ENCODE data around the gene INMT. TPM values are rescaled to one million over a fixed set of nuclear protein-coding genes. Genes with fewer than 3 reads are reported as not detected.

INMT gene
- total RNA-seq, 1 donor from 2014 or later, result 35.5 TPM

DNA sequence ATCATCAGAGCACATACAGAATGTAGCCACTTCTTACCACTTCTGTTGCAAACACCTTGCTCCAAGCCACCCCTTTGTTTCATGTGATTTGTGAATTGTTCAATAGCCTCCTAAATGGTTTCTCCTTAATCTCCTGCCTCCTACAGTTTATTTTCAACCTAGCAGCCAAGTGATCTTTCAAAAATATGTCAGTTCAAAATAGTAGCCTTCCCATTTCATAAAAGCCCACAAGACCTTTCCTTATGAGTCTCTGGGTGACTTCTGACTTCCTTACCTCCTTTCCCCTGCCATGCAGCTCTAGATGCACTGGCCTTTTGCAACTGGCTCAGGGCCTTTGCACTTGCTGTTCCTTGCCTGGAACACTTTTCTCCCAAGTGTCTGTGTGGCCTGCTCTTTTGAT lies 24.1 kb downstream of the INMT start:
- Histone ChIP-seq H3K27ac (ENCODE audit: low read depth, low read length) (no peak overlapping the region), H3K9ac (ENCODE audit: low read depth in 1 of 3, low read length in 3 of 3) (no peak overlapping the region), H3K4me1 (ENCODE audit: control insufficient read depth in 3 of 3, insufficient read depth in 3 of 3, low read length in 3 of 3) (peaks cover 22 to 31% (median 29%) of the 10 kb centered on the region in 3 donors), H3K9me3 (ENCODE audit: control insufficient read depth in 3 of 3, low read length in 3 of 3) (no peaks in the 10 kb centered on the region), H3K4me3 (ENCODE audit: low read length in 3 of 3) (no peak overlapping the region), H3K36me3 (ENCODE audit: control insufficient read depth in 3 of 3, insufficient read depth in 3 of 3, low read length in 3 of 3) (peaks cover 0 to 3% (median 0%) of the 10 kb centered on the region in 3 donors), H3K27me3 (ENCODE audit: control insufficient read depth in 3 of 3, insufficient read depth in 3 of 3, low read length in 3 of 3) (no peaks in the 10 kb centered on the region)

DNA sequence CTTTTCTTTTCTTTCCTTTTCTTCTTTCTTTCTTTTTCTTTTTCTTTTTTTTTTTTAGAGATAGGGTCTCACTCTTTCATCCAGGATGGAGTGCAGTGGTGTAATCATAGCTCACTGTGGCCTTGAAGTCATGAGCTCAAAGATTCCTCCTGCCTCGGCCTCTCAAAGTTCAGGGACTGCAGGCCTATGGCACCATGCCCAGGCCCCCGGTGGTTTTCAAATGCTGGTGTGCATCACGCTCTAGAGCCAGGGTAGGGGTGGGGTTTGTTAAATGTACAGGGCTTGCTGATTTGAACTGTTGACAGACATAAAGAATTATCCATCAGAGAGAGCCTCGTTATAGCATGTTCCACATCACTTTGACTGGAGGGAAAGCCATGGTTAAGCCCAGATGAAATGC lies 25.0 kb downstream of the INMT start:
- H3K27ac ChIP-seq (ENCODE audit: low read depth, low read length), result no peak overlapping the region
- no peak overlapping the region for H3K9ac ChIP-seq (ENCODE audit: low read depth in 1 of 3, low read length in 3 of 3)
- H3K36me3 ChIP-seq (ENCODE audit: control insufficient read depth in 3 of 3, insufficient read depth in 3 of 3, low read length in 3 of 3), result peaks cover 0 to 3% (median 0%) of the 10 kb centered on the region in 3 donors
- H3K27me3 ChIP-seq (ENCODE audit: control insufficient read depth in 3 of 3, insufficient read depth in 3 of 3, low read length in 3 of 3), result no peaks in the 10 kb centered on the region
- H3K4me1 ChIP-seq (ENCODE audit: control insufficient read depth in 3 of 3, insufficient read depth in 3 of 3, low read length in 3 of 3), result peaks cover 24 to 32% (median 30%) of the 10 kb centered on the region in 3 donors
- no peaks in the 10 kb centered on the region for H3K9me3 ChIP-seq (ENCODE audit: control insufficient read depth in 3 of 3, low read length in 3 of 3)
- H3K4me3 ChIP-seq (ENCODE audit: low read length in 3 of 3), result no peak overlapping the region

DNA sequence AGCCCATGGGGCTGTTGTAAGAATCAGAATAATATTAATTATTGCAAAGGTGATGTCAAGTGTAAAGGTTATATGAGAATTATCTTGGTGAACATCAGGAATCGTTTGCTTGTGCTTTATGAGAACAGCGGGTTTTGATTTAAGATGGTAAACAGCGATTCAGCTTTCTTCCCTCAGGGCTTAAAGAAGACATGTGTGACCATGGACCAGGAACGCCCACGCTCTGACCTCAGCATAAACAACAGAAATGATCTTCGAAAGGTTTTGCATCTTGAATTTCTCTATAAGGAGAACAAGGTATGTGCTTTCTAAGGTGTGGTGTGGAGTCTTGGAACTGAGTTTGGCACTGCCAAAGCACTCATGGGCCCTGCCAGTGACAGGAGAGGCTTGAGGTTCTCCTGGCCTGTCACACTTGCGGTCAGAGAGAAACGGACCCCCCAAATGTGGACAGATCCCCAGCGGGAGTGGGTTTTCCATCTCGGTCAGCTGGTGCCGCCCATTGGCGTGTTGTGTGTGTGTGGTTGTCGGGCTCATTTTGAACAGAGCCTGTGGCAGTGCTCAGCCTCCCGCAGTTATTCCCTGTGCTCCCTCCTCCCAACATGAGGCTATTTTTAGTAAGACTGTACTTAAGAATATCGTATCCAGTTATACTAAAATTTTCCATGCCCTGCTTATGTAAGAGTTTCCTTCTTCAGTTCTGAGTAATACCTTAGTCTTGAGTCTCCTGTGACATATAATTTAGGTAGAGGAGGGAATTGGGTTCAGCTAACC lies 26.5 kb downstream of the INMT start:
- H3K9me3 ChIP-seq (ENCODE audit: control insufficient read depth in 3 of 3, low read length in 3 of 3), result no peaks in the 10 kb centered on the region
- no peaks in the 10 kb centered on the region for H3K27me3 ChIP-seq (ENCODE audit: control insufficient read depth in 3 of 3, insufficient read depth in 3 of 3, low read length in 3 of 3)
- H3K9ac ChIP-seq (ENCODE audit: low read depth in 1 of 3, low read length in 3 of 3), result peak overlapping the region; percentile 27 to 69 (median 39)
- H3K27ac ChIP-seq (ENCODE audit: low read depth, low read length), result peak overlapping the region; percentile 72
- peak overlapping the region in 2 of 3 donors; percentile 6 to 45 for H3K4me3 ChIP-seq (ENCODE audit: low read length in 3 of 3)
- H3K4me1 ChIP-seq (ENCODE audit: control insufficient read depth in 3 of 3, insufficient read depth in 3 of 3, low read length in 3 of 3), result peaks cover 24 to 27% (median 24%) of the 10 kb centered on the region in 3 donors
- H3K36me3 ChIP-seq (ENCODE audit: control insufficient read depth in 3 of 3, insufficient read depth in 3 of 3, low read length in 3 of 3), result peaks cover 0 to 3% (median 0%) of the 10 kb centered on the region in 3 donors

DNA sequence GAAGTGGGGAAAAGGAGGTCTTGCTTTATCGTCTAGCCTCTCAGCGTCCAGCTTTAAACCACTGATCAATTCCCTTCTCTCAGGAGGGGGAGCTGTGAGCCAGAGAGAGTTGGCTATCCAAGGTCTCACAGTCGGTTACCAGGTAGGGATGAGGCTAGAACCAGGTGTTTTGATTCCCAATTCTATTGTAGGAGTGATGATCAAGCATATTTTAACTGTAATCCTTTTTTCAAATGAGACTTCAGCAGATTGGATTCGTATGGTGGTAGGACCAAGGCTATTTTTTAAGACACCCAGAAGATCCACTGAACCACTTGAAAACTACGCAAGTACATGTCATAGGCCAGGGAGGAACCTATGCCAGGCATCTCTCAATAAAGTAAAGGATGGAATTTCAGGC lies 27.6 kb downstream of the INMT start:
- no peak overlapping the region for H3K9ac ChIP-seq (ENCODE audit: low read depth in 1 of 3, low read length in 3 of 3)
- H3K27ac ChIP-seq (ENCODE audit: low read depth, low read length), result no peak overlapping the region
- peaks cover 0 to 6% (median 0%) of the 10 kb centered on the region in 3 donors for H3K36me3 ChIP-seq (ENCODE audit: control insufficient read depth in 3 of 3, insufficient read depth in 3 of 3, low read length in 3 of 3)

DNA sequence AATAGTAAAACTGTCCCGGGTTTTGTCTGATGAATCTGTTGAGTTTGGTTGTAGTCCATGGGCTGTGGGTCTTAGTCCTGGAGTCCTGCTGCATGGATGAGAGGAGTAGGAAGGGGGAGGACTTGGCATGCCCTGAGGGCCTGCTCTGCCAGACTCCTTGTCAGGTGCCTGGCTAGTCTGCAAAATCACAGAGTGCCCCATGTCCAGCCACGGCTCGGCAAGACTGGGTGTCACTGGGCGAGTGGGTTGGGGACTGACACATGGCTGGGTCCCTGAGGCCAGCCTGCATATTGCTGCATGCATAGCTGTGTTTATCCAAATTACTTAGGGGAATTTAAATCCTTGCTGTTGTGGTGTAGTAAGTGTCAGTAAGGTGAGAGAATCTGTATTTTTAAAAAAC lies 29.0 kb downstream of the INMT start:
- H3K4me1 ChIP-seq (ENCODE audit: control insufficient read depth in 3 of 3, insufficient read depth in 3 of 3, low read length in 3 of 3), result peaks cover 24 to 27% (median 24%) of the 10 kb centered on the region in 3 donors
- H3K27me3 ChIP-seq (ENCODE audit: control insufficient read depth in 3 of 3, insufficient read depth in 3 of 3, low read length in 3 of 3), result no peaks in the 10 kb centered on the region
- H3K36me3 ChIP-seq (ENCODE audit: control insufficient read depth in 3 of 3, insufficient read depth in 3 of 3, low read length in 3 of 3), result peaks cover 0 to 8% (median 0%) of the 10 kb centered on the region in 3 donors
- no peaks in the 10 kb centered on the region for H3K9me3 ChIP-seq (ENCODE audit: control insufficient read depth in 3 of 3, low read length in 3 of 3)
- peak overlapping the region in 1 of 3 donors; percentile 36 for H3K9ac ChIP-seq (ENCODE audit: low read depth in 1 of 3, low read length in 3 of 3)
- no peak overlapping the region for H3K27ac ChIP-seq (ENCODE audit: low read depth, low read length)
- no peak overlapping the region for H3K4me3 ChIP-seq (ENCODE audit: low read length in 3 of 3)

More for the DNA sequence above, 27.6 kb downstream of the INMT start:
- Histone ChIP-seq H3K4me1 (ENCODE audit: control insufficient read depth in 3 of 3, insufficient read depth in 3 of 3, low read length in 3 of 3) (peaks cover 24 to 27% (median 24%) of the 10 kb centered on the region in 3 donors), H3K9me3 (ENCODE audit: control insufficient read depth in 3 of 3, low read length in 3 of 3) (no peaks in the 10 kb centered on the region), H3K27me3 (ENCODE audit: control insufficient read depth in 3 of 3, insufficient read depth in 3 of 3, low read length in 3 of 3) (no peaks in the 10 kb centered on the region), H3K4me3 (ENCODE audit: low read length in 3 of 3) (no peak overlapping the region)

DNA sequence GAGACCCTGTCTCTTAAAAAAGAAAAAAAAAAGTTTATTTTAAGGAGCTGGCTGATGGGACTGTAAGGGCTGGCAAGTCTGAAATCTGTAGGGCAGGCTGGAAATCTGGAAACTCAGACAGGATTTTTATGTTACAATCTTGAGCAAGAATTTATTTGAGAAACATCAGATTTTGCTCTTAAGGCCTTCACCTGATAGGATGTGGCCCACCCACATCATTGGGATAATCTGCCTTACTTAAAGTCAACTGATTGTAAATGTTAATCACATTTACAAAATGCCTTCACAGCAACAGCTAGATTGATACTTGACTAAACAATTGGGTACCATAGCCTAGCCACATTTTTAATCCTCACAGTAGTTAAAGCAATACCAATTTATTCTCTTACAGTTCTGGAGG lies 30.8 kb downstream of the INMT start:
- no peaks in the 10 kb centered on the region for H3K9me3 ChIP-seq (ENCODE audit: control insufficient read depth in 3 of 3, low read length in 3 of 3)
- H3K4me1 ChIP-seq (ENCODE audit: control insufficient read depth in 3 of 3, insufficient read depth in 3 of 3, low read length in 3 of 3), result peaks cover 24 to 27% (median 24%) of the 10 kb centered on the region in 3 donors
- H3K27me3 ChIP-seq (ENCODE audit: control insufficient read depth in 3 of 3, insufficient read depth in 3 of 3, low read length in 3 of 3), result no peaks in the 10 kb centered on the region
- no peak overlapping the region for H3K4me3 ChIP-seq (ENCODE audit: low read length in 3 of 3)
- peaks cover 0 to 13% (median 0%) of the 10 kb centered on the region in 3 donors for H3K36me3 ChIP-seq (ENCODE audit: control insufficient read depth in 3 of 3, insufficient read depth in 3 of 3, low read length in 3 of 3)
- H3K27ac ChIP-seq (ENCODE audit: low read depth, low read length), result no peak overlapping the region
- no peak overlapping the region for H3K9ac ChIP-seq (ENCODE audit: low read depth in 1 of 3, low read length in 3 of 3)

DNA sequence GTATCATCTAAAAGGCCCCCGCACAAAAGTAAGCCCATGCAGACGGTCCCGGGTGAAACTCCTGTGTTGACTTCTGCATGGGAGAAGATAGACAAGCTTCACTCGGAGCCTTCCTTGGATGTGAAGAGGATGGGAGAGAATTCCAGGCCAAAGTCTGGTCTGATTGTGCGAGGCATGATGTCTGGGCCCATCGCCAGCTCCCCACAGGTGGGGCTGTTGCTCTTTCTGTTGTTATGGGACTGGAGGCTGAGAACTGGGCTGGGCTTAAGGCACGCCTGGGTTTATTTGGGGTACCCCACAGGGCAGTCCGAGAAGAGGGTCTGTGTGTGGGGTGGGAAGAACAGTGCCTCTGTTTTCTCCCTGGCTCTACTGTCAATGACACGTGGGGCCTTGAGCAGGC lies 33.9 kb downstream of the INMT start:
- H3K36me3 ChIP-seq (ENCODE audit: control insufficient read depth in 3 of 3, insufficient read depth in 3 of 3, low read length in 3 of 3), result peaks cover 0 to 12% (median 0%) of the 10 kb centered on the region in 3 donors
- H3K27ac ChIP-seq (ENCODE audit: low read depth, low read length), result no peak overlapping the region
- no peak overlapping the region for H3K9ac ChIP-seq (ENCODE audit: low read depth in 1 of 3, low read length in 3 of 3)
- no peaks in the 10 kb centered on the region for H3K27me3 ChIP-seq (ENCODE audit: control insufficient read depth in 3 of 3, insufficient read depth in 3 of 3, low read length in 3 of 3)
- peaks cover 4 to 7% (median 7%) of the 10 kb centered on the region in 3 donors for H3K4me1 ChIP-seq (ENCODE audit: control insufficient read depth in 3 of 3, insufficient read depth in 3 of 3, low read length in 3 of 3)
- H3K4me3 ChIP-seq (ENCODE audit: low read length in 3 of 3), result no peak overlapping the region
- no peaks in the 10 kb centered on the region for H3K9me3 ChIP-seq (ENCODE audit: control insufficient read depth in 3 of 3, low read length in 3 of 3)

DNA sequence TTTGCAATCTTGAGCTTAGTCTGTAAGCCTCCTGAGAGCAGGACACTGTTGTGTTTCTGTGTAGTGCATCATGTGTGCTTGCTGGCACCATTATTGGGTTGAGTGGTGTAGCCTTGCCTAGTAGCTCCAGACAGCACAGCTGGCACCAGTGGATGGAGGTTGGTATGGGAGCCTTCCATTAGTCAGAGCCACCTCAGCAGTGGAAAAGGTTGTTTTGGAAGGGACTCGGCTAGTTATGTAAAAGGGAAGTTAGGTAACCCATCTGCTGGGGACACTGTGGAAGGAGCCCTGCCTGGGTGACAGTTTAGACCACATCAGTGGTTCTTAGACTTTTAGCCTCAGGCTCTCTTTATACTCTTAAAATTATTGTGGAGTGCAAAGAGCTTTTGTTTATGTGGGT lies 35.6 kb downstream of the INMT start:
- H3K4me3 ChIP-seq (ENCODE audit: low read length in 3 of 3), result no peak overlapping the region
- H3K36me3 ChIP-seq (ENCODE audit: control insufficient read depth in 3 of 3, insufficient read depth in 3 of 3, low read length in 3 of 3), result peaks cover 2 to 16% (median 6%) of the 10 kb centered on the region in 3 donors
- H3K27me3 ChIP-seq (ENCODE audit: control insufficient read depth in 3 of 3, insufficient read depth in 3 of 3, low read length in 3 of 3), result no peaks in the 10 kb centered on the region
- H3K27ac ChIP-seq (ENCODE audit: low read depth, low read length), result no peak overlapping the region
- no peak overlapping the region for H3K9ac ChIP-seq (ENCODE audit: low read depth in 1 of 3, low read length in 3 of 3)
- no peaks in the 10 kb centered on the region for H3K9me3 ChIP-seq (ENCODE audit: control insufficient read depth in 3 of 3, low read length in 3 of 3)
- peaks cover 0 to 3% (median 3%) of the 10 kb centered on the region in 3 donors for H3K4me1 ChIP-seq (ENCODE audit: control insufficient read depth in 3 of 3, insufficient read depth in 3 of 3, low read length in 3 of 3)

DNA sequence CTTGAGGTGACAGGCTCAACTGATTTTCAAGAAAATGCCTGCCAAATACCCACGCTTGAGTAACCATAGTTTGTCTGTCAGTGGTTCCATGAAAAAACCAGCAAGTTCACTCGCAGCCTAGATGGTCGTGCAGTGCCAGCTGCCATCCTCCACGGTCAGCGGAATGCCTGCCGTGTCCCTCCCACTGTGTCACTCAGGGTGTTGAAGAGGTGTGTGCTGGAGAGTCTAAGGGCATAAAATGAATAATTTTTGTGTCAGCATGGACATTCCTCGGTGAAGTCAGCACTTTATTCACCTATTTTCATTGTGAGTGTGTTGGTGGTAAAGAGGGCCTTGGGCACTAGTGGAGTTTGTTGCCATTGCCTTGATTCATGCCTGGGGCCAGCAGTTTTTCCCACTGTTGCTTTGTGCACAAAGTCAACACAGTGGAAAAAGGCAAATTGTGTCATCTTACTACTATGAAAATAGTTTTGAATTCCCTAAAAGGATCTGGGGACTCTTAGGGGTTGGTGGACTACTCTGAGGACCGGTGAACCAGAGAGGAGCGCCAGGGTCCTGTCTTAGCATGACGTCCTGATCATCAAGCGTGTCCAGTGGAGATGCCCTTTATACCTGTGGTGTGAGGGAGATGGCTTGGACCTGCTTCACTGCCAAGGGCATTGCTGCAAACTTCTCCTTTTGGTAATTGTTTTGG lies 36.9 kb downstream of the INMT start:
- Histone ChIP-seq H3K9me3 (ENCODE audit: control insufficient read depth in 3 of 3, low read length in 3 of 3) (no peaks in the 10 kb centered on the region), H3K4me1 (ENCODE audit: control insufficient read depth in 3 of 3, insufficient read depth in 3 of 3, low read length in 3 of 3) (peaks cover 0 to 3% (median 3%) of the 10 kb centered on the region in 3 donors), H3K9ac (ENCODE audit: low read depth in 1 of 3, low read length in 3 of 3) (no peak overlapping the region), H3K4me3 (ENCODE audit: low read length in 3 of 3) (no peak overlapping the region), H3K27me3 (ENCODE audit: control insufficient read depth in 3 of 3, insufficient read depth in 3 of 3, low read length in 3 of 3) (no peaks in the 10 kb centered on the region), H3K36me3 (ENCODE audit: control insufficient read depth in 3 of 3, insufficient read depth in 3 of 3, low read length in 3 of 3) (peaks cover 2 to 18% (median 6%) of the 10 kb centered on the region in 3 donors), H3K27ac (ENCODE audit: low read depth, low read length) (peak overlapping the region; percentile 45)

DNA sequence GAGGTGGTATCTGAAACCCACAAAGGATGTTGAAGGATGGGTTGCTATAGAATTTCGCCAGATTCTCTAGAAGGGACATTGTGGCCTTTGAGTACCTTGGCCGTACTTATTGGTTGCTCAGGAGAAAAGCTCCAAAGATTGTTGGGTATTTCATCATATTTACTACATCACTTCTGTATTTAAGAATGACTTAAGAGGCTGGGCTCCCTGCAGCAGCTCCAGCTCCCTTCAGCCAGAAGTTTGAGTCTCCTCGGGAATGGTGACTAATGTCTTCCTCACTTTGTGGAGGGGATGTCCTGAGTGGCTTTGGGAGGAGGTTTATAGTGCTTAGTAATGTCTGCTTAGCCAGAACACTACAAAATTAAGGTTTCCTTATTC lies 37.4 kb downstream of the INMT start:
- Histone ChIP-seq H3K9me3 (ENCODE audit: control insufficient read depth in 3 of 3, low read length in 3 of 3) (no peaks in the 10 kb centered on the region), H3K9ac (ENCODE audit: low read depth in 1 of 3, low read length in 3 of 3) (no peak overlapping the region), H3K27ac (ENCODE audit: low read depth, low read length) (peak overlapping the region; percentile 45), H3K27me3 (ENCODE audit: control insufficient read depth in 3 of 3, insufficient read depth in 3 of 3, low read length in 3 of 3) (no peaks in the 10 kb centered on the region), H3K36me3 (ENCODE audit: control insufficient read depth in 3 of 3, insufficient read depth in 3 of 3, low read length in 3 of 3) (peaks cover 2 to 18% (median 6%) of the 10 kb centered on the region in 3 donors), H3K4me1 (ENCODE audit: control insufficient read depth in 3 of 3, insufficient read depth in 3 of 3, low read length in 3 of 3) (peaks cover 0 to 3% (median 3%) of the 10 kb centered on the region in 3 donors), H3K4me3 (ENCODE audit: low read length in 3 of 3) (no peak overlapping the region)
